Activated CD4-positive, alpha-beta T cell treated with anti-CD3 and anti-CD28 coated beads for 4 hours (primary cell): ENCODE results near the gene FBN1.

Experiments used
- DNase-seq, 2 donors: peaks; one replicate each; pipeline ENCODE4 v3.0.0-alpha.2; 2020

Gene FBN1

DNA sequence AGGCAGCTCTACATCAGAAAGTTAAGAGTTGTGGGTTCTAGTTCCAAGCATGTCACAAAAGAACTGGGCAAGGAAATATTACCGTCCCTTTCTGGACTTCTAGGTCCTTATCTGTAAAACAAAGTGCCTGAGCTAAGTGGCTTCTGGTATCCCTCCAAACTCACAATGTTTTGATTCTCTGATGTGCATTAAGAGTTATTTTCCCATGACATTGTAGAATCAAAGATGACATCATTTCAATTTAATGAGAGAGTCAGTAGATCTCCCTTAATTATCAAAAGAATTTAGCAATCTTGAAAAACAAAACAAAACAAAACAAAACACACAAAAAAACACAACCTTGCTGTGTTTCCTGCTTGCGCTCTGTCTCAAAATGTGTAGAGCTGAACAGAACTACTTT is 225.6 kb downstream of the FBN1 start:
- DNase-seq, result no peak

DNA sequence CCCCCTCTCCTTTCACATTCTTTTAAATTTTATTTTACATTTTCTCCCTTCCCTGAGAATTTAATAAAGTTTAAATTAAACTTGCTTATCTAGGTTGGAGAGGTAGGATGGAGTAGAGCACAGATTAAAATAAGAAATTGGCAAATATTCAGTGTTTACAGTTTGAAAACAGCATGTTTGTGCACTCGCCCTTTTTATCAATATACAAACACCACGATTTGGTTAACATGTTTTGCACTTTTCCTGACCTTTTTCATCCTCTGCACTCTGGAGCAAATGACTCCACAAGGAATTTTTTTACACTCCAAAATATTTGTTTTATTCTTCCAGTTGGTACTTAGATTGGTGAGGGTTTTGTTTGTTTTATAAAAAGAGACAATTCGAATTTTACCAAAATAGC is 227.2 kb downstream of the FBN1 start:
- DNase-seq, result no peak

DNA sequence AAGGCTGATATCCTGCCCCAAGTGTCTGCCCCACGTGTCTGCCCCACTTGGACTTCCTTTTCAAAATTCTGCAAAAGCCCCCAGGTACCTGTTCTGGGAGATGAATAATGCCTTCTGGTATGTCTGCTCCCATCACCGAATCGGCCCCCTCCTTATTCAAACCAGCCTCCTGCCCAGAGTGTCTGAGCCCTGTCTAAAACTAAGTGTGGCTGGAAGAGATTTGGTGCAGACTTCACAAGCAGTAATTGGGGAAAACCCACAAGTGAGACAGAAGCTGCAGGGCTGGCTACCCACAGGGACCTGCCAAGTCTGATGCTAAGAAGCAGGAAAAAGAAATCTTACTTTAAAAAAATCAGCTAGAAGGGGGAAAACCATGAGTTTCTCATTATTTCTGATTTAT is 229.2 kb downstream of the FBN1 start:
- no peak for DNase-seq

DNA sequence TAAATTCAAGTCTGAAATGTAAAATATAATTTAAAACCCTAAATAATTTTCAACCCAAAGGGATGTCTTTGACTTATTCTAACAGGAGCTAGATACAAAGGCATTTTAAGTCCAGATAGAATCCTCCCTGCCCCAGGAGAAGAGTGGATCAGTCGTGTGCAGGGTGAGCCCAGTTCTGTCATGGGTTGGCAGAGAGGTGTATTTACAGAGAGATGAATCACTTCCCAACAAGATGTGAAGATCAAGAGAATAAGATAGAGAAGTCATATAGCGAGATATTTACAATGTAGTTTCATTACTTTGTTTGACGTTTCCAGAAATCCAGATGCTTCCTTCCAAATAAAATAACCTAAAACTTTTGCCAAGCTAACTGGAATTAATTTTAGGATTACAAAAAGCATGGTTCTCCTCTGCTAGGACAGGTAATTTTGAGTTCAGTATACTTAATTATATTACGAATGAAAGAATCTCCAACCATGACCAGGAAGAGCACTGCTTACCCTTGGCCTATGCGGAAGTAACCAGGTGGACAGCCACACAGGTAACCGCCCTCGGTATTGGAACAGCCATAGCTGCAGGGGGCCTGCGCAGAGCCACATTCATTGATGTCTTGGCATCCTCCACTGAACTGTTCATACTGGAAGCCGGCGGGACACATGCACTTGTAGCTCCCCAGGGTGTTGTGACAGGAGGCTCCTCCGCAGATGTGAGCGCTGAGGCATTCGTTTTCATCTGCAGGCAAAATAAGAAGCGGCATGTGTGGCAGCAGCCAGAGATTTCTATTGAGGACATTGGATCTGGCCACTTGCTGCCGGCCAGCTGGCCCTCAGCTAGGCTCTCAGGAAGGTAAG is 230.2 kb downstream of the FBN1 start:
- no peak for DNase-seq

DNA sequence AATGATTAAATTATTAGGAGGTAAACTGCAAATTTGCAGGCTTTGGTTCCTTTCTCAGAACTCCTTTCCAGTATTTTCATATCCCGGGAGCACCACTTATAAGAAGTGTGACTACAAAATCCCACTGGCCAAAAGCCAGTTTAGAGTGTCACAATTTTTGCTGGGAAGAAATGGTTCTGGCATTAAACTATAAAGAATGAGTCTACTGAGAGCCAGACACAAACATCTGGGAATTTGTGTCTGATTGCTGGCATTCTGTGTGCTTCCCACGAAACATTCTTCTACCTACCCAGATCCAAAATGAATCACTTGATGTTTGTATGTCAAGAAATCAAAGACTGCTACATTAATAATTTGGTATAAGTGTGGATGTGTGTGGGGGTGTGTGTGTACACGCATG is 231.5 kb downstream of the FBN1 start:
- no peak for DNase-seq

DNA sequence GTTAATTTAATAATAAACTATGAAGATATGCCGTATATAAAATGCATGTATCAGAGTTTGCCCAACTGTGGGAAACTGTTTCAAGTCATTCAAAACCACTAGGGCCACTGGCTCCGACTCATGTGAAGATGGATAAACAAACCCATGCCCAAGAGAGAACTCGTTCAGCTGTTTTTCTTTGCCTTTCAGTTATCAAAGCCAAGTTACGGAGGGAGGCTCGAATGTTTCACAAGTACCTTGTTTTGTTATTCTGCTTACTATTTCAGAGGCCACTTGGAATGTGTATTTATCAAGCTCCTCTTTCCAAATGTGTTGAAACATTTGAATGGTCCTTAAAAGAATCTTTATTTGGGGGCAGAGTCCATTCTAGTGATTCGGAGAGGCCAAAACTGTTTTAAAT is 232.2 kb downstream of the FBN1 start:
- DNase-seq, result no peak

DNA sequence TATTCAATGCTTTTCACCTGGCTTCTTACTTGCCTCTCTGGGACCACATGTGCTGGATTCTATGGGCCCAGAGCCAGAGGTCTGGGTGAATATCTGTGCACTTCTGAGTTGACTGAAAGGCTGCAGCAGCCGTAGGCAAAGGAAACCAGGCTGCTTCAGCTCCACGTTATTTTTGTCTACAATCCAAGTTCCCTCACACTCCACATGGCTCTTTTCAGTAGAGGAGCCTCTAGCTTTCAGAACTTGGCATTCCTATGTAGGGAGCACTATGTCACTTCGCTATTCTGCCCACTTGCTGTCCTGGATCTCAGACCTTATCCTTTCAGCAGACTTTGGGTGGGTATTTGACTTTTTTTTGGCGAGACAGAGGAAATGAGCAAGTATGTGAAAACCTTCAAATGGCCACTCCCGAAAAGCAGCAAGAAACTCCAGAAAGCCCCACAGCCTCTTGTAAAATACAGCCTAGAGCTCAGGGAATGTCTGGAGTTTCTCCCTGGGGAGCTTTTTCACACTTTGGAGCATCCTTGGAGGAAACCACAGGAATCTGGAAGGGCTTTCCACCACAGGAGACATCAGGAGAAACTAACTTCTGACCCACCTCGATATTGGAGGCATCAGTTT is 233.4 kb downstream of the FBN1 start:
- no peak for DNase-seq

DNA sequence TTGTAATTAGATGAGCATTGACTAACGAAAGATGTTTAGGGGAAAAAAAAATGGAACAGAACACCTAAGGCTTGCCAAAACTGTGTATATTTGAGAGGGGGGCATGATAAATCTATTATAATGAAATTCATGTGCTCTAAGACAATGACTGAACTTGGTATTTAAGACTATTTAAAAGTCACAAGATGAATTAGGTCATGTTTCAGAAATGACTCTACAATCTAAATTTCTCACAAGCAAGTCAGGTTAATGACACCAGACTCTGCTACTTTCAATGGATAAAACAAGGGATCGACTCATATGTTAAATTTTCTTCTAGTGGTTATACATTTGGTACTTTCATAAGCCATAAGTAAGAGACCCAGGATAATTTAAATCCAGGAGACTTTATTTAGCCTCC is 235.9 kb downstream of the FBN1 start:
- DNase-seq, result no peak

DNA sequence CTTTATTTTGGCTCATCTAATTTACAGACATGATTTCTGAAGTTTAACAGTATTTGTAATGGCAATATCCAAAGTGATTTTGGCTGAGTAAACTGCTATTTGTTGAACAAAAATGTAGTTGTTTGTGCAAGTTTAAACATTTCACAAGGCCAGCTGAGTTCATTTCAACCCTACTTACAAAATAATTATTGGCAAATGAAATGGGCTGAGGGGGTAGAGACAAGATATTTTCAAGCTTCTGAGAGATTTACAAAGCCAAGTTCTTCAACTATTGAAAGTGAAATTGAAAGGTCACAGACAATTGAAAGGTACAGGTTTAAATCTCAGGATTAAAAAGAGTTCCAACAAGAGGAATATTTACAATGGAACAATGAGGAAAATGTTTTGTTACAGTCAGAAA is 237.2 kb downstream of the FBN1 start:
- DNase-seq, result no peak

DNA sequence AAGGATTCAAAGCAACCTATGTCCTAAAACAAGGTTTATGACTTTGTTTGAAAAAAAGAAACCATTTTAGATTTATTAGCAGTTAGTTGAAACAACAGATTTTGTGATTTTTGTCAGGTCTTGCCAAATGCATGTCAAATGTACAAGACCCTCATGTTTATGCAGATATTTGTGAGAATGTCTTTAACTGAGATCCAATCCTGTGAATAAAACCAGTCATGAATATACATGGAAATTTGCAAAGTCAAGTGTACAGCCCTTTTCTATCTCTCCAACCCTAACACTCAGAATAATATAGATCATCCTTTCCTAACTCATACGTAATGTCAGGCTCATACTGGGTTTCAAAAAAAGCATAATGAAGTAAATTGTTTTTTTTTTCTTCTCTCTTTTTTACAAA is 237.9 kb downstream of the FBN1 start:
- DNase-seq, result no peak

DNA sequence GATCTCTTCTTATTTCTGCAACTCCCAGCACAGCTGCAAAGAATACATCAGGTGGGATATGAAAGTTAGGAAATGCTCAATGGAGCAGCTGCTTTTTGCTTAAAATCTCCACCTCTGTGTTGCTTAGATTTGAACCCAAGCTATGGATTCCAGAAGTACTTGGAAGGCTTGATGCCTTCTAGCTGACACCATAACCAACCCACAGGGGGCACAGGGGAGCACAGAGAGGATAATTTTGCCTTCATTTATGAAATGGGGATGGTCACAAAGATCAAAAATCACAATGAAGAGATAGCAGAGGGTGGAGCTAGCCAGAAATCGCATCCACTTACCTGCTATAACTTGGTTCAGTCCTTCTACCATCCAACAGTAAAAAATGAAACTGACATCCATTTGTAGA is 238.6 kb downstream of the FBN1 start:
- no peak for DNase-seq

DNA sequence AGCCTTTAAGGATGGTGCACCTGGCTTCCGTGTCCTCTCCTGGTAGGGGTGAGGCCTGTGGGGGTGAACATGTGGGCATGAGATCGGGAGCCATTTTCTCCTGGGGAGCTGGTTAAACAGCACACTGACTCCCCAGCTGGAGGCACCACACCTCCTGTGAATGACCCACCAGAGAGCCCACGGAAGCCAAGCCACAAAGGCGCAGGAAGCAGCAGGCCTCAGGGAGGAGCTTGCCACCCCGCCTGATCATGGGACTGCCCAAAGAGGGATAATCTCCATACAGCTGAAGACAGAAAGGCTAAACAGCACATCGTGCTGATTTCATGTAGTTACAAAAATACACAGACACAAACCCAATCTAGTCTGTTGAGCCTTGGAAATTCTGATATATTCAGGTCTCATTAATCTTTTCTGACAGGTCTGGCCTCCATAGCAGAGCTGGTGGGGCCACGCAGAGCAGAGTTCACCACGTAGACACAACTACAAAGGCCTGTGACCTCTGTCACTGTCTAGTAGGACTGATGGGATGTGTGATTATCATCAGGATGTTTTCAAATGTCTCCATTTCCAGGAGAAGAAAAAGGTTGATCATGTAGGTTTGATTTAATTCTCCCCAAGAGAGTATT is 239.1 kb downstream of the FBN1 start:
- no peak for DNase-seq

DNA sequence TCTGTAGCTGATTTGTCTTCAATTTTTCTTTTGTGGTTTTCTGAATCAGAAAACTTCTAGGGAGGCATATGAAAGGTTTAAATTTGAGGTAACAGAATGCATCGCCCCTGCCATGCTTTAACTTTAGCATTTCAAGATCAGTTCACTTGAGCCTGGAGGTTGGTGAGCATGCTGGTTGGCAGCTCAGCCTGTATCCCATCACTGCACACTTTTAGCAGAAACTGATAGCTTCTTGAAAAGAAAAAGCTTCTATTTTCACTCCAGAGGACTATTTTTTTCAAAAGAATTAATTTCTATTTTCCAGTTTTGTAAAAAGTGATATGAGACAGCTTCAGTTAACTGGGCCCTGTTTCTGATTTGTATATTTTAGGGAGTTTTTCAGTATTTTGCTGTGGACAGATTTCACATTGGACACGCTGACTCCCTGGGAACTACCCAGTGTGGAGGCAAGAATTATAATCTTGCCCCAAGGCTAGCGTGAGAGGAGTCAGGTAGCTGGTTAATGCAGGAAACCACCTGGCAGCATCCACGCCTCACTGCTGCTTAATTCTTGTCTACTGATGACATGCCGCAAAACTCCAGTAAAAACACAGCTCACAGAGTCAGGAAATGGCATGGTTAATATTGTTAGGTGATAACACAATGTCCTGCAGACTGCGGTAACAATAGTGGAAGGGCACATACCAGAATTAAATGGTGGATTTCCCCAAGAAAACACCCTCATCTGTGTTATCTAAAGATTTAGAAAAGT is 242.9 kb downstream of the FBN1 start:
- DNase-seq, result no peak

DNA sequence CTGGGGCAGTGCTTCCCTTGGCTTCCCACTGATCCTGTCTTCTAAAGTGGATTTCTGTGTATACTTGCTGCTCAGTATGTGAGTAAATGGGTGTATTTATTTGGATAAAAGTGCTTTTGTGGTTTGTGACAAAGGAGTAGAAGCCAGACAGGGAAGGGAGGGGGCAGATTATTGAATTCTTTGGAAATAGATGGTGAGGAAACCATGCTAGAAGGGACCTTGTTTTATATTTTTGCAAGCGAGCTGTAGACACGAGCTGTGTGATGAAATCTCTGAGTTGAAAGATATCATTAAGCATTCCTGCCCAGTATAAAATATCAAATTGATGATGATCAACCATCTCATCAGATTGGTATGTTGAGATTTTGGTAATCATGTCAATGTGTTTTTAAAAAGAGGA is 245.4 kb downstream of the FBN1 start:
- no peak for DNase-seq

DNA sequence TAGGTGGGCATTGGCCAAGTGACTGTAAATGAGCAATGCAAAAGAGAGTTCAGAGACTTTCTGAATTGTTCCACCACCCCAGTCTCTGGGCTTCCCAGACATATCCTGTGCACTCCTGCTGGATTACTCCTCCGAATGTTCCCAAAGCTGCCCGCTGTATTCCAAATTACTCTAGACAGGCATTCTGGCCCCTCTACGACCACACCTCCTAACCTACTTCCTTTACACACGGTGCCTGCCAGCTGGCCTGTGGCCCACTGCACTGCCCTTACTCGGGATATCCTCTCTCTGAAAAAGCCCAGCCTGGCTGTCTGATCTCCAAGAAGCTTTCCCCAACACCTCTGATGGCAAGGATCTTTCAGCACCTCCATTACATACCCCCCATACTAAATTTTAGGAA is 247.7 kb downstream of the FBN1 start:
- no peak for DNase-seq

DNA sequence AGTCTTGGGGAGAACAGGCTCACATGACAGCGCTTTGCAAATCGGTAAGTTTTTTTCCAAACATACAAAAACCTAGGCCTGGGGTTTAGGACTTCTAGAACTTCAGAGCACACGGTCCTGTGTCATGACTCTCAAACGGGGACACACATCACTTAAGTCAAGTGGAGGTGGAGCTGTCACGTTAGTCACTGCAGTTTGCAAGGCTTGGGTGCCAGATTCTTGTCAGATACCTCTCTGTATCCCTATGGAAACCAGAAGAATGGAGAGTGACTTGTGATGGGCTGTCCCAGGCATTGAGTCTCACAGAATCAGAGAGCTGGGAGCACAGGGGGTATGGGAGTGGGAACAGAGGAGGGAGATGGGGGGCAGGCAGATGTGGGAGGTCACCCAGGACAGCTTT is 249.5 kb downstream of the FBN1 start:
- no peak for DNase-seq

DNA sequence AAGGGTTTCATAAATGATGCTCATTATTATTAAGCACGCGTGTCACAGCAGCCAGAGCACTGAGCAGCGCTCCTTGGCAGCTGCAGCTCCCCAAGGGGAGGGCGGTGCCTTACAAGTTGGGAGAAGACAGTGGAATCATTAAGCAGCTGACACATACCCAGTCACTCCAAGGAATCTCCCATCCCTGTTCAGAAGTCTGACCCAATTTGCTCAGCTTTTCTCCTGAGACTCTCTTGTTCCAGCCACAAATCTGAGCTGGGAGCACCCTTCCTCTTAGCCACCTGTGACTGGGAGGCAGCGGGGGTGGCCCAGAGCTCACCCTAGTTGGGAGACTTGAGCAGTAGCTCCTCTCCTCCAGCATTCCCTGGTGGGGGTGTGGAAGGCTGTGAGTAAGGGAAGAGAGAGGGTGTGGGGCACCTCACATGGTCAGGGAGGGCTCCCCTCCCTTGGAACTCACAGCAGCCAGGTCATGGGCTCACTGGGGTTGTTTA is 249.9 kb downstream of the FBN1 start:
- DNase-seq, result no peak

DNA sequence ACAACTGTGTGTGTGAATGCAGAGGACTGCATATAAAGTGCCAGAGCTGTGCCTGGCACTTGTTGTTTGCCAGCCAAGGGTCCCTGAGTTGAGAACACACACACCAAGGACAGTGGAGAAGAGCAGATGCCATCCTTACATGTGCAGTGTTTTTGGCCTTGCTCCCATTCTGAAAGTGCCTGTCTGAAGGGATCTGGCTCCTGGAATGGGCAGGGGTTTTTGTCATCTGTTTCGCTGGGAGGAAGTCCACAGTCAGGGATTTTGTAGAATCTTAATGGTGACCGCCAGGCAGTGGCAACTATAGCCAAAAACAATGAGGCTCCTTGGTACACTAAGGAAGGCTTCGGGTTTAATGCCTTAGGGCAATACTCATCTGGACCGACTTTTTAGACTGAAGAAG is 250.5 kb downstream of the FBN1 start:
- DNase-seq, result no peak

DNA sequence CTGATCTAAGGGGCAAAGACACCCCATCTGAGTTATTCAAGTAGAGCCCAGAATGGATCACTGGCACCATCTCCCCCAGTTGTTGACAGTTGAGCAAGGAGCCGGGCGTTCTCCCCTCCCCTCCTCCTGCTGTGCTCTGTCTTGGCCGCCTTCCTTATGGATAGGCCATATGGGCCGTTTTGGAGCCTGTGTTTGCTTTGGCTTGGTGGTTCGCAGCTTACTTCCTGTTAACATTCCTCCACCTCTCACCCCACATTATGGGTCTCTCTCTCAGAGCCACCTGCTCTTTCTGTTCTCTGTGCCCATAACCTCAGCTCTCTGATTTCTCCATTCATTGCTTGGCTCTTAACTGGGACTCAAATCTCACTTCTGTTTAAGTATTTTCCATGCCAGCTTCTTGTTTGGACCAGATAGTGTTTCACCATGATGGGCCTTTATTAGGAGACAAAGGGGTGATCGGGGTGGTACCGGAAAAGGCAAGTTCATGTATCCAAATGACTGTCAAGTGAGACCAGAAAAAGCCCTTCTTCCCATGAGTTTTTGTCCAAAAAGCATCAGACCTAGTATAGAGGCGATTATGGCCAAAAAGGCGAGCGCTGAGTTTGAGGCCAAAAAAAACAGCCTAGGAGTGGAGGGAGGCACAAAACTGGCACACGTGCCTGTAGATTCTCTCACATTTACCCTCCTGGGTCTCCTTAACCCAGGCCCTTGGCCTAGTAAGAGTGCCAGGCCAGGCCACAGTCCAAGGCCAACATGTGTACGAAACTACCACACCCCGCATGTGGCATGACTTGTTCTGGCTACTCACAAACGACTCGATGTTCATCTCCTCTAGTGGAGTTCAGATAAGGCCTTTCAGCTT is 251.6 kb downstream of the FBN1 start:
- no peak for DNase-seq

DNA sequence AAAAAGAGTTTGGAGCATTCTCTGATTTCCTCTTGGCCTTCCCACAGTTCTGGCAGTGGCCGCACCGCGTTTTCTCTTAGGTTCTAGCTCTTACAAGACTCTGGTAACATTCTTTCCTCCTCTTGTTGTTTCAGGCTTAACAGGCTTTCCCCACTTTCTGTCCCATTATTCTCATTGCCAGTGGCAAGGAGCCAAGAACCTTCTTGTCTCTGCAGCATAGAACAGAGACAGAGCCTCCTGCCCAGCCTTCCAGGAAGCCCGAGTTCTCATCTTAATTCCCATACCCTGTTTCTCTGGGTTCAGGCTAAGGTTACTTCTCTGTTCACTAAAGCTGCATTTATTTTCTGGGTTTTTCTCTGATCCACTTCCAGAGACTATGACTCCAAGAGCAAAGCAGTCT is 253.2 kb downstream of the FBN1 start:
- no peak for DNase-seq

DNA sequence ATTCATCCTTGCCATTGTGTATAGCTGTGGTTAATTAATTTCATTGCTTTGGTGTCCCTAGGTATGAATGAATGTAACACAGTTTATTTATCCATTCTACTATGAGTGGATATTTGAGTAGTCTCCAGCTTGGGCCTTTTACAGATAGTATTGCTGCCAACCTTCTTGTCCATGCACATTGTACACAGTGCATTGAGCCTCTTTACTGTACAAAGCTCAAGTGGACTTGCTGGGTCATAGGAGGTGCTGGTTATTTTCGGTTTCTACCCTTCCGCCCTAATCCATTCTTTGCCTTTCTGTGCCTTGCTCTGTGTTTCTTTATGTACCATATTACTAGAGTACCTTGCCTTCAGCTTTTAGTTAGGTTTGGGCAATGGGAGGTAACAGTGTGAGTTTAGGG is 253.6 kb downstream of the FBN1 start:
- DNase-seq, result no peak

DNA sequence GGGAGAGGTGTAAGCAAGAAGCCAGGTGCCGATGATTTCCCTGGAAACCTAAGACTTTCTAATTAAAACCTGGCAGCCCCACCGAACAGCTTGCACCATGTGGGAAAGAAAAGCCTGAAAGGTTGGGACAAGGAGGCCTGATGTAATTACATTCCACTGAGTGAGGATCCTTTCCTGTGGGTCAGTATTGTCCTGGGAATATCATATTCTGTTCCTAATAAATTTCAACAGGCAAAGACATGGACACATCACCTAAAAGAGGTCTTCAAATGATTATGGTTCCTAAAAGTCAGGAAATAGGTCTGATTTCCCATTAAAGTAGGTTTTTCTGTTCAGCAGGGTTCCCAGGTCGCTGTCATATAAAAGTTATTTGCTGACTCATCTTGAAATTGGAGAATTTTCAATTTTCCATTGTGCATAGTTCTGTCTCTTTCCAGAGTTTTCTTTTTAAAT is 255.8 kb downstream of the FBN1 start:
- DNase-seq, result no peak
